ENCODE data around the gene ZNF207. TPM values are rescaled to one million over a fixed set of nuclear protein-coding genes. Genes with fewer than 3 reads are reported as not detected.
"Not testable (repeated sequence)": the region's sequence is repeated elsewhere in the genome, so short reads cannot be mapped to it uniquely, and the experiment has no call there.

ZNF207 gene
- total RNA-seq (2014; rRNA removed; shearing (Covaris generic); ENCODE audit: low replicate concordance) = 109 and 170 TPM in 2 replicates

- Histone ChIP-seq H3K27me3 (no peaks in the 10 kb centered on the region), H3K36me3 (peaks cover 42% of the 10 kb centered on the region), H3K4me3 (peak within 1 kb of the TSS; percentile 90), H3K9me3 (no peaks in the 10 kb centered on the region)
- DNase-seq = peak; percentile 94
Measured at GRCh38 chr17:32349854-32350665, at the start of gene ZNF207. Gene ZNF207 (plus strand): TSS chr17:32350157. CDS start chr17:32350286, 129 bp downstream.

- H3K36me3 ChIP-seq = no peaks in the 10 kb centered on the region
- H3K9me3 ChIP-seq = no peaks in the 10 kb centered on the region
- DNase-seq = no peak
- no peak overlapping the region for H3K4me3 ChIP-seq
- no peaks in the 10 kb centered on the region for H3K27me3 ChIP-seq
Measured at GRCh38 chr17:32302037-32302436, 47.9 kb upstream of the ZNF207 start.

- H3K9me3 ChIP-seq = no peaks in the 10 kb centered on the region
- DNase-seq = no peak
Measured at GRCh38 chr17:32302860-32303649, 46.9 kb upstream of the ZNF207 start.

GRCh38 chr17:32303781-32304288 lies 46.1 kb upstream of the ZNF207 start:
- DNase-seq = no peak
- no peaks in the 10 kb centered on the region for H3K36me3 ChIP-seq

More at GRCh38 chr17:32302860-32303649, 46.9 kb upstream of the ZNF207 start:
- Histone ChIP-seq H3K4me3 (no peak overlapping the region), H3K27me3 (no peaks in the 10 kb centered on the region), H3K36me3 (no peaks in the 10 kb centered on the region)

DNA sequence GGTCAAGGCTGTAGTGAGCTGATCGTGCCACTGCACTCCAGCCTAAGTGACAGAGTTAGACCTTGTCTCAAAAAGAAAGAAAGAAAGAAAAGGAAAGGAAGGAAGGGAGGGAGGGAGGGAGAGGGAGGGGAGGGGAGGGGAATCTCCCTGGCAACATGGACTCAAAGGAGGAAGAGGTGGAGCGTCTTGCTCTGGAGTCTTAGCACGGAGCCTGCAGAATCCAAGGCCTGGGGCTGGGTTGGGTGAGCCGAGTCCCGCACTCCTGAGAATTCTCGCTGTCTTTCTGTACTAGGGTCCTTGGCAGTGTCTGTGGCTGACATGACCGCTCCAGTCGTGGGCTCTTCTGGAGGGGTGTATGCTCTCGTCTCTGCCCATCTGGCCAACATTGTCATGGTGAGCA lies 44.9 kb upstream of the ZNF207 start:
- Histone ChIP-seq H3K36me3 (no peaks in the 10 kb centered on the region), H3K27me3 (no peaks in the 10 kb centered on the region; the same call in 1 of the 2 replicates), H3K9me3 (no peaks in the 10 kb centered on the region), H3K4me3 (no peak overlapping the region)
- no peak for DNase-seq

More at GRCh38 chr17:32303781-32304288, 46.1 kb upstream of the ZNF207 start:
- Histone ChIP-seq H3K9me3 (no peaks in the 10 kb centered on the region), H3K27me3 (no peaks in the 10 kb centered on the region; the same call in 1 of the 2 replicates), H3K4me3 (no peak overlapping the region)

GRCh38 chr17:32307658-32308057 lies 42.3 kb upstream of the ZNF207 start:
- Histone ChIP-seq H3K9me3 (no peaks in the 10 kb centered on the region), H3K36me3 (no peaks in the 10 kb centered on the region), H3K4me3 (no peak overlapping the region), H3K27me3 (no peaks in the 10 kb centered on the region; the same call in 1 of the 2 replicates)
- no peak for DNase-seq

- Histone ChIP-seq H3K9me3 (no peaks in the 10 kb centered on the region), H3K27me3 (no peaks in the 10 kb centered on the region; the same call in 1 of the 2 replicates), H3K4me3 (no peak overlapping the region), H3K36me3 (no peaks in the 10 kb centered on the region)
- no peak for DNase-seq
Measured at GRCh38 chr17:32311028-32311536, 38.9 kb upstream of the ZNF207 start.

DNA sequence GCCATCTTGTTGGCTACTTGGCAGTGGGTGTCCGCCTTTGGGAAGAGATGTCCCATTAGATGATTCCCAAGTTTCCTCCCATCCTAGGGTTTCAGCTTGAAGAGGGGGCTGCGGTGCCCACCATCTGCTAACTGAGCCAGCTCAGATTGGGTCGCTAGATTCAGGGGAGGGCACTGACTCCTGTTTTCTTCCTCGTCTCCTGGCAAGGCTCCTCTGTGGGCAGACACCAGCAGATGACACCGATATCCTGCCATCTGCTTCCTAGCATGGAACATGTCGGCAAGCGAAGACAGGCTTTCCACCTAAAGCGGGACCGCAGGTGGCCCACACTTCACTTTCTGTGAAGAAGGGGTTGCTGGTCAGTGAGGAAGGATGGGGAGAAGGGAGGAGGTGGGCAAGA lies 35.3 kb upstream of the ZNF207 start:
- no peak for DNase-seq
- H3K9me3 ChIP-seq = no peaks in the 10 kb centered on the region
- H3K36me3 ChIP-seq = no peaks in the 10 kb centered on the region
- no peaks in the 10 kb centered on the region for H3K27me3 ChIP-seq
- no peak overlapping the region for H3K4me3 ChIP-seq

- no peaks in the 10 kb centered on the region for H3K36me3 ChIP-seq
- H3K27me3 ChIP-seq = no peaks in the 10 kb centered on the region
- no peak overlapping the region for H3K4me3 ChIP-seq
- DNase-seq = no peak
- no peaks in the 10 kb centered on the region for H3K9me3 ChIP-seq
Measured at GRCh38 chr17:32315171-32315570, 34.8 kb upstream of the ZNF207 start.

- not testable (repeated sequence) for H3K4me3 ChIP-seq, H3K27me3 ChIP-seq, DNase-seq, H3K36me3 ChIP-seq, H3K9me3 ChIP-seq
Measured at GRCh38 chr17:32316653-32317052, 33.3 kb upstream of the ZNF207 start.

DNA sequence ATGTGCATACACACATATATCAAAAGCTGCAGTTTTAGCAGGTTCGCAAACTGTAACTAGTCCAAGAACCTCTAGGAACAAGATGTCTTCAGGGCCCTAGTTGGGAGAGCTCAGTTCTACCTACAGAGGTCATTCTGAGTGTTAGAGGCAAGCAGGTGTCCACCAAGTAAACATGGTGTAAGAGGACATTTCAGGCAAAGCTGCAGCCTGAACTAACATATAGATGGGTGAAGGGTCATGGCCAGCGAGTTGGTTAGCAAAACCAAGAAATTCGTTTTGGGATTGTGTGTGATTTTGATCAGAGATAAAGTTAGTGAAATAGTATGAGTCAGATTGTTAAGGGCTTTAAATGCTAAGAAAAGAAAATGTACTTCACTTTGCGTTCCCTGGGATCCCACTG lies 32.6 kb upstream of the ZNF207 start:
- Histone ChIP-seq H3K4me3 (no peak overlapping the region), H3K27me3 (no peaks in the 10 kb centered on the region), H3K36me3 (no peaks in the 10 kb centered on the region), H3K9me3 (no peaks in the 10 kb centered on the region)
- no peak for DNase-seq

DNA sequence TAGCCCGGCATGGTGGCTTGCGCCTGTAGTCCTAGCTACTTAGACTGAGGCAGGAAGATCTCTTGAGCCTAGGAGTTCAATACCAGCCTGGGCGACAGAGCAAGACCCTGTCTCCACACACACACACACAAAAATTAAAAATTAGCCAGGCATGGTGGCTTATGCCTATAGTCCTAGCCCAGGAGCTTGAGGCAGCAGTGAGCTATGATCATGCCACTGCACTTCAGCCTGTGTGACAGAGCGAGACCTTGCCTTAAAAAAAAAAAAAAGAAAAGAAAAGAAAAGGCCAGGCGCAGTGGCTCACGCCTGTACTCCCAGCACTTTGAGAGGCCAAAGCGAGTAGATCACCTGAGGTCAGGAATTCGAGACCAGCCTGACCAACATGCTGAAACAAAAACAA lies 31.9 kb upstream of the ZNF207 start:
- Histone ChIP-seq H3K9me3 (no peaks in the 10 kb centered on the region), H3K36me3 (no peaks in the 10 kb centered on the region), H3K27me3 (no peaks in the 10 kb centered on the region), H3K4me3 (no peak overlapping the region)
- no peak for DNase-seq

DNA sequence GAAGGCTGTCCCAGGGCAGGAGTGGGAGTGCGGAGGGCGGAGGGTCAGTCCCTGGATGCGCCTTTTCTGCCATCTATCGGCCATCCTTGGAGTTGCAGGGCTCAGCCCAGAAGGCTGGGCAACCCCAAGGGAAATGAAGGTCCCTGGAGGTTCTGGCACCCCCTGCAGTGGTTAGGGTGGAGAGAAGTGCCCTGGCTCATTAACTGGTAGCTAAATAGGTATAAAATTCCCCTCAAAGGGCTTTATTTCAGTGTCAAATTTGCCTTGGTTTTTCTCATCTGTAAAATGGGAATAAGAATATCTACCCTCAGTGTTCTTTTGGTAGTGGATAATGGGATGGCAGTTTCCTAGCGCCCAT lies 30.4 kb upstream of the ZNF207 start:
- Histone ChIP-seq H3K27me3 (no peaks in the 10 kb centered on the region), H3K9me3 (no peaks in the 10 kb centered on the region), H3K4me3 (no peak overlapping the region), H3K36me3 (no peaks in the 10 kb centered on the region)
- peak; percentile 71 for DNase-seq

- not testable (repeated sequence) for H3K4me3 ChIP-seq, DNase-seq, H3K9me3 ChIP-seq, H3K36me3 ChIP-seq, H3K27me3 ChIP-seq
Measured at GRCh38 chr17:32320080-32320479, 29.9 kb upstream of the ZNF207 start.

DNA sequence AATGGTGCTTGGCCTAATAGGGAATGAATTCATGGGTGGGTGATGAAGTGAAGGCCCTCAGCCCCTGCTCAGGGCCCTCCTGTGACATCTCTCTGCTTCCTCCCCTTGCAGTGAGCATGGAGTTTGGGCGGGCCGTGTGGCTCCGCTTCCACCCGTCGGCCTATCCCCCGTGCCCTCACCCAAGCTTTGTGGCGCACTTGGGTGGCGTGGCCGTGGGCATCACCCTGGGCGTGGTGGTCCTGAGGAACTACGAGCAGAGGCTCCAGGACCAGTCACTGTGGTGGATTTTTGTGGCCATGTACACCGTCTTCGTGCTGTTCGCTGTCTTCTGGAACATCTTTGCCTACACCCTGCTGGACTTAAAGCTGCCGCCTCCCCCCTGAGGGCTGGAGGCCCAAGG lies 29.1 kb upstream of the ZNF207 start:
- H3K36me3 ChIP-seq = no peaks in the 10 kb centered on the region
- H3K27me3 ChIP-seq = no peaks in the 10 kb centered on the region
- DNase-seq = no peak
- H3K9me3 ChIP-seq = no peaks in the 10 kb centered on the region
- no peak overlapping the region for H3K4me3 ChIP-seq

DNA sequence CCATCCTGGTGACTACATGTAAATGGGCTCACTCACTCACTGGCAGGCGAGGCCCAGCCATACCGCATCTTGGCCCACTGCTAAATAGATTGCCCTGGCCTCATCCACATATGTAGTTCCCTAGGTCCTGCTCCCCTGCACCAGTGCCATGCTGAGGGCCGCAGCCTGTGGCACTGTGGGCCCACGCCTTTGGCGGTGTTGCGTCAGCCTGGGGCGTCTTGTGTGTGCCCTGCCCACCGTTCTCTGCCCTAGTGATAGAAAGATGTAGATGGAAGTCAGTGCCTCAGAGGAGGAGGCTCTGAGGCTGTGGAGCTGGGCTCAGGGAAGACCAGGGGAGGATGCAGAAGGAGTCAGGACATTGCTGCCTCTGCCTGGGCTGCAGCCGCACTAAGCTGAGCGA lies 26.9 kb upstream of the ZNF207 start:
- no peak overlapping the region for H3K4me3 ChIP-seq
- DNase-seq = no peak
- no peaks in the 10 kb centered on the region for H3K9me3 ChIP-seq
- H3K27me3 ChIP-seq = no peaks in the 10 kb centered on the region
- H3K36me3 ChIP-seq = no peaks in the 10 kb centered on the region

DNA sequence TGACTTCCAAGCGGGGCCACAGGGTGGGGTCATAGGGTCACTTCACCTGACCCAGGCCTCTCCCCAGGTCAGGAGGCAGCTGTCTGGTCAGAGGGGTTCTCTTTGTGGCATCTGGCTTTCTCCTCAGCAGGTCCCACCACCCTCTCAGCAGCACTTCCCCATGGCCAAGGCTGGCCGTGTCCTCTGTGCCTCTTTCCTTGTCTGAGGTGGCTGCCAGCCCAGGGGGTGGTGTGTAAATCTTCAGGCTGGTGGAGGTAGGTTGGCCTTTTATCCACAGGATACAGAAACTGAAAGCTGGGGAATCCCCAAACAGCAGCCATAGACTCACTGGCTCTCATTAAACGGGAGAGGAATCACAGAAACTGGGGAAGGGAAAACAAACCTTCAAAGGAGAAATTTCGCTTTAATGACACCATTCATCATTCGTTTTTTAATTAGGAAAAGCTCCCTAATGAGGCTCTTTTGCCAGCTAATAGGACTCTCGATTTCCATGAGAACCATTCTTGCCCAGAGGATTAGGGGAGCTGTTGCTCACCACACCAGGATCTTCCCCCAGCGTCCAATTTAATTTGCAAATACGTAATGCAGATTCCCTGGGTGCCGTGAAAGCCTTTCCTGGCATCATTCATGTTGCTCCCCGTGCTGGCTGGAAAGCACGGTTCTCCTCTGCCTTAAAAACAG lies 26.0 kb upstream of the ZNF207 start:
- Histone ChIP-seq H3K36me3 (no peaks in the 10 kb centered on the region), H3K4me3 (no peak overlapping the region), H3K9me3 (no peaks in the 10 kb centered on the region), H3K27me3 (no peaks in the 10 kb centered on the region)
- DNase-seq = peak; percentile 24
